GM12801 (cell line): ENCODE data around the gene CFAP210.

Source experiments
- CTCF ChIP-seq: IDR thresholded peaks from one replicate; pipeline ENCODE4 v1.5.1; 2011; ENCODE audit warnings: control low read depth; ENCODE audit not compliant: insufficient read length; ENCODE audit errors: extremely low read depth

Gene CFAP210

DNA sequence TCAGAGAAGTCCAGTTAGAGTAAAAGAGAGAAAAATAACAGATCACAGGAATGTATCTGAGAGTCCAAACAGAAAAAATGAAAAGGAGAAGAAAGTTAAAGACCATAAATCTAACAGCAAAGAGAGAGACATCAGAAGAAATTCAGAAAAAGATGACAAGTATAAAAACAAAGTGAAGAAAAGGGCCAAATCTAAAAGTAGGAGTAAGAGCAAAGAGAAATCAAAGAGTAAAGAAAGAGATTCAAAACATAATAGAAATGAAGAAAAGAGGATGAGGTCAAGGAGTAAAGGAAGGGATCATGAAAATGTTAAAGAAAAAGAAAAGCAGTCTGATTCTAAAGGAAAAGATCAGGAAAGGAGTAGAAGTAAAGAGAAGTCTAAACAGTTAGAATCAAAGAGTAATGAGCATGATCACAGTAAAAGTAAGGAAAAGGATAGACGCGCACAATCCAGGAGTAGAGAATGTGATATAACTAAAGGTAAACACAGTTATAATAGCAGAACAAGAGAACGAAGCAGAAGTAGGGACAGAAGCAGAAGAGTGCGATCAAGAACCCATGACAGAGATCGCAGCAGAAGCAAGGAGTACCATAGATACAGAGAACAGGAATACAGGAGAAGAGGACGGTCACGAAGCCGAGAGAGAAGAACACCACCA is 57.6 kb downstream of the CFAP210 start:
- no peak for TF ChIP-seq CTCF

- TF ChIP-seq CTCF, result no peak
Measured at GRCh38 chr2:169625781-169626180, 68.4 kb downstream of the CFAP210 start.

- TF ChIP-seq CTCF, result no peak
Measured at GRCh38 chr2:169623235-169623634, 71.0 kb downstream of the CFAP210 start.

DNA sequence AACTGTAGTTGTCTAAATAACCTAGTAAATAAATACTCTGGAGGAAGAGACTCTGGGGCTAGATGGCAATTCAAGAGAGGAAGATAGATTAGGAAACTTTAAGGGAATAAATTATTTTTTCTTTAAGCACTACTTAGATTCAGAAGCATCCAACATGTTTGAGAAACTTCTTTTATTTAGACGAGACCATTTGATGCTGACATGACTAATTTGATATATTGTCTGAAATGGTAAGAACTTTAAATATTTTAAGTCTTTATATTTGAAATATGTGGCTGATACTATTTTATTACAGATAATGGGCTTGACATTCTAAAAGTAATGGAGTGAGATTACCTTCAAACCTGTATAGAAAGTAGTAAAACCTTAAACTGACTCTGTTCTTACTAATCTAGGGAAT is 73.7 kb downstream of the CFAP210 start:
- TF ChIP-seq CTCF, result no peak

GRCh38 chr2:169619946-169620345 is 74.3 kb downstream of the CFAP210 start:
- no peak for TF ChIP-seq CTCF

DNA sequence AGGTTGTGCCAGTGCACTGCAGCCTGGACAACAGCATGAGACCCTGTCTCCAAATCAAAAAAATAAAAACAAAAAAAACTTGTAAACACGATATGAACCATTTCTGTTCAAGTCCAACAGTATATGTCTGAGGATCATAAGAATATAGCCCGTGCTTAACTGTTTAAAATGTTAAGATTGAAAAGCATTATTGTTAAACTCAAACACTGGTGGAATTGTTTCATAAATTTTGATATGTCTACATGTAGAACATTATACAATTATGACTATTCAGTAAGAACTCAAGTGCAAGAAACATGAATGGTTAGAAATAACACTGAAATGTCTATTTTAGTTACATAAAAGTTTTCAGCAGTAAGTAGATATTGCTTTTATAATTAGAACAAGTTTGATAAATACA is 80.3 kb downstream of the CFAP210 start:
- no peak for TF ChIP-seq CTCF

DNA sequence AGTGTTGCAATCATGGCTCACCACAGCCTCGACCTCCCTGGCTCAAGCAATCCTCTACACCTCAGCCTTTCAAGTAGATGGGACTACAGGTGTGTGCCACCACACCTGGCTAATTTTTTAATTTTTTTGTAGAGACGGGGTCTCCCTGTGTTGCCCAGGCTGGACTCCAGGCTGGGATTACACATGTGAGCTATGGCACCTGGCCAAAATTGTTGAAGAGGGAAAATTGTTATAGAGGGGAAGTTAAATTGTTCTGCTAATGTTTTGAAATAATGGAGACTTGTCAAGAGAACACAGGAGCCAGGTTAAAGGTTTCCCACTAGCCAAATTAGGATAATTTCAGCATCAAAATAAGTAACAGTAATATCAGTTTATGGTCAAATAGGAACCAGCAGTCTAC is 84.9 kb downstream of the CFAP210 start:
- TF ChIP-seq CTCF, result no peak
